ENCODE results near the gene ANAPC13. TPM values are rescaled to one million over a fixed set of nuclear protein-coding genes. Genes with fewer than 3 reads are reported as not detected.

The ANAPC13 gene, protein sequence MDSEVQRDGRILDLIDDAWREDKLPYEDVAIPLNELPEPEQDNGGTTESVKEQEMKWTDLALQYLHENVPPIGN
- 67.6 and 69.1 TPM in 2 replicates for total RNA-seq (2014; rRNA removed; shearing (Covaris generic))
- polyA plus RNA-seq (2014; cell fraction: nucleus; rRNA removed) = 32.9 and 34.7 TPM in 2 replicates

DNA sequence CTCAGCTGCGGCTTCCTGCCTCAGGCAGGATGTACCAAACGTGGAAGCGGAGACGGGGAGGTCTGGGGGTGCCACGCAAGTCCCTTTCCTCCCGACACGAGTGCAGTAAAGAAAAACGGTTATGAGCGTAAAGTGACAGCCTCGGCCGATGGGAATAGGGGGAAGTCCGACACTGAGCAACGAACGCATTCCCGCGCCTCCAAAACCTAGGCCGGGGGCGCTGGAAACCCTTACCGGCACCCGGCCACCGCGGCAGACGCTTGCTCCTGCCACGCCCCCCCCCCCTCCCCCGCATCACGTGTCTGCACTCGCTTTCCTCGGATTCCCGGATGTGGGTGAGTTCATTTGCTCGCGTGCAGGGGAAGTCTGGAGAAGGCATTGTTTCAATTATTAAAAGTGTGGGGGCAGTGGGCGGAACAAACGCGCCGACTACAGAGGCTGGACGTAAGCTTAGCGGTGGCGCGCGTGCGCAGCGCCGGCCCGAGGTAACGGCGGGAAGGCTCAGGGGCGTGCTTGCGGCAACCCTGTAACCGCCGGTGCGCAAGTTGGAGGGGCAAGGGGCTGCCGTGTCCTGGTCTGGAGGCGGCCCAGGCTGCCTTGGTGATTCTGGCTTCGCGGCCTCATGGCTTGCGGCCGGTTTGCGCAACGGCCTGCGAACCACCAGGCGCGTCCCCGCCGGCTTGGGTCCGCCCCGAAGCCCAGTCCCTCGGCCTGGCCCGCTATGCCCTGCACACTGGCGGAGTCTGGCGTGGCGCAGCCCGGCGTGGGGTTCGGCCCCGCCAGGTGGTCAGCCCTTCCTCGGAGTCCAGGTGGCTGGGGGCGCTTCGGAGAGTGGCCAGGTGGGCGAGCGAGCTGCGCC is at the start of gene ANAPC13, which contains the start of gene CEP63:
Gene ANAPC13 (minus strand): TSS at position 268 of the 859 bp plus-strand sequence. CDS start 3,081 bp downstream, outside the sequence.
Gene CEP63 (plus strand): TSS at position 340 of the 859 bp plus-strand sequence. CDS start 9,264 bp downstream, outside the sequence.
- peak; percentile 93 for DNase-seq (ENCODE audit: extremely low read depth, low read depth)

GRCh38 chr3:134535186-134535970 is 49.6 kb upstream of the ANAPC13 start:
- DNase-seq (ENCODE audit: extremely low read depth, low read depth) = no peak

- DNase-seq (ENCODE audit: extremely low read depth, low read depth) = no peak
Measured at GRCh38 chr3:134533493-134533892, 47.7 kb upstream of the ANAPC13 start.

DNA sequence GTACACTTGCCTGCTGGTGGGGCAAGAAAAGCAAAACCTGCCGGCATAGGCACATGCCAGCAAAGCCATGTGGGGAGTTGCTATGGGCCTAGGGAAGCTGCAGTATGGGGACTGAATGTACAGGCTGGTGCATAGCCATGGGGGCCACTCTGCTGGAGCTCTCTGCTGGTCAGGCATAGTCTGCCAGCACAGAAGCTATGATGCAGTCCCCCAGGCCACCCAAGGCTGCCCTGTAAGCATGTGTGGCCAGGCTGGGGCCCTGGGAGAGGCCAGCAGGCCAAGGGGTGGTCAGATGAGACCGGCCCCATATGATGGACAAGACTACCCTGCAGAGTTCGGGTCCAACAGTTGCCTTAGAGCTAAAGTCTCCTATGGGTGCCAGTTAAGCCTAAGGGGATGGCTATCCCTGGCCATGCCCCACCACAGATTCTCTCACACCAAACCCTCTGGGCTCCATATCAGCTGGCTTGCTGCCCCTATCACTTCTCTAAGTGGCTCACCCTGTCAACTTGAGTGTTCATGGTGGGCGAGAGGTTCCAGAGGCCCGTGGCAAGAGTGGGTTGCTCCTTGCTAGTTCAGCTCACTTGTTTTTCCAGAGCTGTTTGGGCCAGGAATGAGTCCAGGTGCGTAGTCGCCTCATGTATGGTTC is 41.9 kb upstream of the ANAPC13 start:
- DNase-seq (ENCODE audit: extremely low read depth, low read depth) = no peak

GRCh38 chr3:134527037-134527436 is 41.3 kb upstream of the ANAPC13 start:
- DNase-seq (ENCODE audit: extremely low read depth, low read depth) = no peak

GRCh38 chr3:134526319-134526718 is 40.5 kb upstream of the ANAPC13 start:
- DNase-seq (ENCODE audit: extremely low read depth, low read depth) = no peak

DNA sequence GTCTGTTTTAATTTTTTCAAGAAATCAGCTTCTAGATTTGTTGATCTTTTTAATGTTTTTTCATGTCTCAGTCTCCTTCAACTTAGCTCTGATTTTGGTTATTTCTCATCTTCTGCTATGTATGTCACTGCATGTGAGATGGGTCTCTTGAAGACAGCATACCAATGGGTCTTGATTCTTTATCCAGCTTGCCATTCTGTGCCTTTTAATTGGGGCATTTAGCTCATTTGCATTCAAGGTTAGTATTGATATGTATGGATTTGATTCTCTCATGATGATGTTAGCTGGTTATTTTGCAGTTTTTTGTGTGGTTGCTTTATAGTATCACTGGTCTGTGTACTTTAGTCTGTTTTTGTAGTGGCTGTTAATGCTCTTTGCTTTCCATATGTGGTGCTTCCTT is 39.5 kb upstream of the ANAPC13 start:
- no peak for DNase-seq (ENCODE audit: extremely low read depth, low read depth)

DNA sequence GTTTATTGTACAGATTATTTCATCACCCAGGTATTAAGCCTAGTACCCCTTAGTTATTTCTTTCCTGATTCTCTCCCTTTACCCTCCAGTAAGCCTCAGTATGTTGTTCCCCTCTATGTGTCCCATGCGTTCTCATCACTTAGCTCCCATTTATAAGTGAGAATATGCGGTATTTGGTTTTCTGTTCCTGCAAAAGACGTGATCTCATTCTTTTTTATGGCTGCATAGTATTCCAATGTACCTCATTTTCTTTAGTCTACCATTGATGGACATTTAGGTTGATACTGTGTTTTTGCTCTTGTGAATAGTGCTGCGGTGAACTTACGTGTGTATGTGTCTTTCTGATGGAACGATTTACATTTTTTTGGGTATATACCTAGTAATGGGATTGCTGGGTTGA is 36.8 kb upstream of the ANAPC13 start:
- no peak for DNase-seq (ENCODE audit: extremely low read depth, low read depth)

DNA sequence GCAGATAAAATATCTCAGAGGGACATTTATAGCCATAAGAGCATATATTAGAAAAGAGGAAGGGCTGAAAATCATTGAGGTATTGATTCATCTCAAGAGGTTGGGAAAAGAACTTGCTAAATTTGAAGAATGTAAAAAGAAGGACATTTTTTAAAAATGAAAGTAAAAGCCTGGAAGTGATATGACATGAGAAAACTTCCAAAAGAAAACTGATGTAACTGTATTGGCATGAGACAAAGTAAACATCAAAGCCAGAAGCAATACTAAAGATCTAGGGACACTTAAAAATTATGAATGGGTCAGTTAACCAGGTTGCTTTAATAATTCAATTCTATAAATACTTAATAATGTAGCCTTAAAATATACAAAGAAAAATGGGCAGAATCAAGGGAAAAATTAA is 32.0 kb upstream of the ANAPC13 start:
- no peak for DNase-seq (ENCODE audit: extremely low read depth, low read depth)

- no peak for DNase-seq (ENCODE audit: extremely low read depth, low read depth)
Measured at GRCh38 chr3:134516905-134517304, 31.1 kb upstream of the ANAPC13 start.

GRCh38 chr3:134511500-134511899 is 25.7 kb upstream of the ANAPC13 start:
- DNase-seq (ENCODE audit: extremely low read depth, low read depth) = no peak

GRCh38 chr3:134505485-134505884 is 19.7 kb upstream of the ANAPC13 start:
- DNase-seq (ENCODE audit: extremely low read depth, low read depth) = no peak

DNA sequence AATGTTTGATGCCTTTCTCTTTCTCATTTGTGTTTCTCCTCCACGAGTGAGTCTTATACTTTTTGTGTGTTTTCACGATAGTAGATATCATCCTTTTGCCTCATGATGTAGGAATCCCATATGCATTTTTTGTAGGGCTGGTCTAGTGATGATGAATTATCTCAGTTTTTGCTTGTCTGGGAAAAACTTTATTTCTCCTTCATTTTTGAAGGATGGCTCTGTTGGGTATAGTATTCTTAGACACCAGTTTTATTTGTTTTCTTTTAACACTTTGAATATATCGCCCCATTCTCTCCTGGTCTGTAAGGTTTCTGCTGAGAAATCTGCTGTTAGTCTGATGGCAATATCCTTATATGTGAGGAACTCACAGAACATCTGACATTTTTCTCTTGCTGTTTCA is 18.3 kb upstream of the ANAPC13 start:
- DNase-seq (ENCODE audit: extremely low read depth, low read depth) = no peak

- DNase-seq (ENCODE audit: extremely low read depth, low read depth) = no peak
Measured at GRCh38 chr3:134503266-134503665, 17.5 kb upstream of the ANAPC13 start.

DNA sequence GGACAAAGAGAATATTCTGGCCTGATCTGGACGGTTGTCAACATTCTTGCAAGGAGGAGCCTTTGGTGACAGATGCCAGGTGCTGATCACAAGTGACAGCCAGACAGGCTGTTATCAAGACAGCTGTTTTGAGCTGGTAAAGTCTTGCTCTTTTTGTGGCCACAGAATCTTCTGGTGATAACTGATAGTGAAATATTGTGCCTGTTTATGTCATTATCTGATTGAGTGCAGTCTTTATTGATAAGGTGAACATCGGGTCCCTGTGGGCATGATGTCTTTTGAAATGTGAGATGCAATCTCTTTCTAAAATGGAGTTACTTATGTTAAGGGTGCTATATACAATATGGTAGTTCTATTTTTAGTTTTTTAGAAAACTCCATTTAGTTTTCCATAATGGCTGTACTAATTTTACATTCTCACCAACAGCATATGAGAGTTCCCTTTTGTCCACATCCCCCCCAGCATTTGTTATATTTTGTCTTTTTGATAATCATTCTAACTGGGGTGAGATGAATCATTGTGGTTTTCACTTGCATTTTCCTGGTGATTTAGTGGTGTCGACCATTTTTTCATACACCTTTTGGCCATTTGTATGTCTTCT is 10.8 kb upstream of the ANAPC13 start:
- DNase-seq (ENCODE audit: extremely low read depth, low read depth) = no peak

- DNase-seq (ENCODE audit: extremely low read depth, low read depth) = no peak
Measured at GRCh38 chr3:134495980-134496379, 10.2 kb upstream of the ANAPC13 start.

- DNase-seq (ENCODE audit: extremely low read depth, low read depth) = no peak
Measured at GRCh38 chr3:134494495-134494894, 8.7 kb upstream of the ANAPC13 start.

DNA sequence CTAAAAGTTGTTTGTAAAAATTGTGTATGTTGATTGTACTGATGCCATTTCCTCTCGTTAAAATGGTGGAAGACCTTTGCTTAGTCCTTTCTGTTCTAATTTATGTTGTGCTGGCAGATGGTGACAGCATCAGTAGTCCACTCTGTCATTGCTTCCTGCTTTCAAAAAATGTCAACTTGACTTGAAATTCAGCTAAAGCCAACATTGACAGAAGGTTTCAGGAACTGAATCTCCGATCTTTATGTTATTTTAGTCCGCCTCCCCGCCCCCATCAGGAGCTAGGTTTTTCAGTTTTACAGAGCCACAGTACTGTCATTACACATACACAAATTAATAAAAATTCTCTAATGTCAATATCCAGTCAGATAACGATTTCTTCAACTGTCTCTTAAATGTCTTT is 1.6 kb upstream of the ANAPC13 start:
- DNase-seq (ENCODE audit: extremely low read depth, low read depth) = no peak

DNA sequence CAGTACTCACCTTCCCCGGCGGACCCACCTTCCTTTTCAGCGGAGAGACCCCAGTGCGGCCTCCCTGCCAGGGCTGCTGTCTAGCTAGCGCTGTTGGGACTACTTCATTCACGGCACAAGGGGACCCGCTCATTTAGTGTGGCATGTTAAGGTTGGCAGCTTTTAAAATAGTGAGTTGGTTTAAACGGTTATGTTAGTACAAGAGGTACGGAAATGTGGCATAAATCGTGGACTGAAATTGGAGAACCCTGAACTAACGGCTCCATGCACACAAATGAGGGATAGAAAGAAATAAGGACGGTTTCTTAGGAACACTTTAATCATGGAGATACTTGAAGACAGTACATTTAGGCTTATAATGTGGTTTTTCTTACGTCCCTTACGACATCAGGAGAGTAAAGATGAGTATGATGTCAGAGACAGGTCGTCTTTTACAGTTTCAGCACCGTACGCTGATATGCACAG is 824 bp upstream of the ANAPC13 start:
- peak; percentile 6 for DNase-seq (ENCODE audit: extremely low read depth, low read depth)

GRCh38 chr3:134485075-134485717 is 589 bp downstream of the ANAPC13 start:
- peak; percentile 3 for DNase-seq (ENCODE audit: extremely low read depth, low read depth)
